Measurements from ENCODE around the gene CDKL4. TPM values are rescaled to one million over a fixed set of nuclear protein-coding genes. Genes with fewer than 3 reads are reported as not detected.

Gene CDKL4
- total RNA-seq, 1 donor from 2014 or later, result 2.0 TPM

- no peak for DNase-seq (ENCODE audit: low spot score, unreplicated experiment)
- no peak overlapping the region for H3K27ac Mint-ChIP-seq
- peaks cover 4% of the 10 kb centered on the region for H3K36me3 Mint-ChIP-seq (ENCODE audit: insufficient read depth)
- TF ChIP-seq CTCF (IDR thresholded peaks at IDR 0.05; ENCODE audit: unreplicated experiment), result no peak
- H3K4me1 Mint-ChIP-seq (ENCODE audit: low read depth), result no peaks in the 10 kb centered on the region
- no peak overlapping the region for H3K4me3 Mint-ChIP-seq (ENCODE audit: low read depth)
- H3K9me3 Mint-ChIP-seq (ENCODE audit: low read depth), result no peaks in the 10 kb centered on the region
- H3K27me3 Mint-ChIP-seq, result no peaks in the 10 kb centered on the region
These were observed 49.1 kb downstream of the CDKL4 start for GRCh38 chr2:39194686-39195085.

GRCh38 chr2:39188960-39189494, 54.7 kb downstream of the CDKL4 start:
- H3K4me1 Mint-ChIP-seq (ENCODE audit: low read depth), result no peaks in the 10 kb centered on the region
- no peak for TF ChIP-seq CTCF (IDR thresholded peaks at IDR 0.05; ENCODE audit: unreplicated experiment)

GRCh38 chr2:39183673-39184072, 60.1 kb downstream of the CDKL4 start:
- no peaks in the 10 kb centered on the region for H3K9me3 Mint-ChIP-seq (ENCODE audit: low read depth)
- H3K27ac Mint-ChIP-seq, result peak overlapping the region; percentile 5
- no peak for DNase-seq (ENCODE audit: low spot score, unreplicated experiment)
- no peaks in the 10 kb centered on the region for H3K36me3 Mint-ChIP-seq (ENCODE audit: insufficient read depth)
- H3K27me3 Mint-ChIP-seq, result no peaks in the 10 kb centered on the region
- H3K4me3 Mint-ChIP-seq (ENCODE audit: low read depth), result no peak overlapping the region
- TF ChIP-seq CTCF (IDR thresholded peaks at IDR 0.05; ENCODE audit: unreplicated experiment), result no peak
- H3K4me1 Mint-ChIP-seq (ENCODE audit: low read depth), result no peaks in the 10 kb centered on the region

More at GRCh38 chr2:39188960-39189494, 54.7 kb downstream of the CDKL4 start:
- Mint-ChIP-seq H3K36me3 (ENCODE audit: insufficient read depth) (no peaks in the 10 kb centered on the region), H3K4me3 (ENCODE audit: low read depth) (no peak overlapping the region), H3K27me3 (no peaks in the 10 kb centered on the region), H3K9me3 (ENCODE audit: low read depth) (no peaks in the 10 kb centered on the region), H3K27ac (no peak overlapping the region)
- DNase-seq (ENCODE audit: low spot score, unreplicated experiment), result no peak

- Mint-ChIP-seq H3K4me1 (ENCODE audit: low read depth) (no peaks in the 10 kb centered on the region), H3K27ac (no peak overlapping the region), H3K27me3 (no peaks in the 10 kb centered on the region), H3K9me3 (ENCODE audit: low read depth) (no peaks in the 10 kb centered on the region), H3K36me3 (ENCODE audit: insufficient read depth) (no peaks in the 10 kb centered on the region), H3K4me3 (ENCODE audit: low read depth) (no peak overlapping the region)
- TF ChIP-seq CTCF (IDR thresholded peaks at IDR 0.05; ENCODE audit: unreplicated experiment), result no peak
- no peak for DNase-seq (ENCODE audit: low spot score, unreplicated experiment)
These were observed 62.5 kb downstream of the CDKL4 start for GRCh38 chr2:39181297-39181696.

- DNase-seq (ENCODE audit: low spot score, unreplicated experiment), result no peak
- H3K9me3 Mint-ChIP-seq (ENCODE audit: low read depth), result no peaks in the 10 kb centered on the region
- no peak overlapping the region for H3K4me3 Mint-ChIP-seq (ENCODE audit: low read depth)
- H3K36me3 Mint-ChIP-seq (ENCODE audit: insufficient read depth), result no peaks in the 10 kb centered on the region
- no peaks in the 10 kb centered on the region for H3K27me3 Mint-ChIP-seq
- H3K4me1 Mint-ChIP-seq (ENCODE audit: low read depth), result no peaks in the 10 kb centered on the region
- H3K27ac Mint-ChIP-seq, result peak overlapping the region; percentile 31
- no peak for TF ChIP-seq CTCF (IDR thresholded peaks at IDR 0.05; ENCODE audit: unreplicated experiment)
These were observed 63.5 kb downstream of the CDKL4 start for GRCh38 chr2:39179974-39180960.

Data from progenitor cell of endocrine pancreas (in vitro differentiated cells).